GM23338 (cell line): ENCODE data around the gene FAM78A.

Experiments
- CTCF ChIP-seq, 2 experiments: fragments of 200-600 bp in 1 of 2; sonication (generic) in 1 of 2; conservative IDR thresholded peaks; 2 replicates each; pipeline versions ENCODE4 v1.5.1 to v1.6.1; 2016 to 2017; ENCODE audit warnings: antibody characterized with exemption in 2 of 2, low read depth in 2 of 2, mild to moderate bottlenecking in 2 of 2, moderate library complexity in 1 of 2
- ETS1 ChIP-seq: IDR thresholded peaks from 2 replicates; pipeline ENCODE4 v1.6.1; 2016; ENCODE audit warnings: antibody characterized with exemption
- EZH2 ChIP-seq: fragments of 200-600 bp; sonication (generic); IDR thresholded peaks from one replicate; pipeline ENCODE4 v1.8.0; 2017; ENCODE audit warnings: antibody characterized with exemption, mild to moderate bottlenecking, low read depth; ENCODE audit not compliant: unreplicated experiment
- EZH2phosphoT487 ChIP-seq: fragments of 200-600 bp; sonication (generic); IDR thresholded peaks from one replicate; pipeline ENCODE4 v1.8.1; 2018; ENCODE audit warnings: antibody characterized with exemption; ENCODE audit not compliant: unreplicated experiment
- NANOG ChIP-seq: IDR thresholded peaks from 2 replicates; pipeline ENCODE4 v1.6.1; 2016; ENCODE audit warnings: antibody characterized with exemption, borderline replicate concordance
- POLR2AphosphoS5 ChIP-seq: IDR thresholded peaks from 2 replicates; pipeline ENCODE4 v1.6.1; 2016; ENCODE audit warnings: antibody characterized with exemption, low read depth
- REST ChIP-seq: IDR thresholded peaks from one replicate; pipeline ENCODE4 v1.6.1; 2018; ENCODE audit warnings: antibody characterized with exemption; ENCODE audit not compliant: unreplicated experiment
- ZNF114 ChIP-seq: fragments of 250-450 bp; sonication (Bioruptor Pico); IDR thresholded peaks from 2 replicates; pipeline ENCODE4 v1.5.0; 2020; ENCODE audit warnings: mild to moderate bottlenecking, moderate library complexity

GRCh38 chr9:131270171-131271015, 5.9 kb downstream of the FAM78A start:
- TF ChIP-seq CTCF (conservative IDR thresholded peaks at IDR 0.05; ENCODE audit: low read depth in 2 of 2), result no peak
- TF ChIP-seq REST, result no peak
- no peak for TF ChIP-seq ETS1
- no peak for TF ChIP-seq ZNF114 (CRISPR knock-in tag)
- TF ChIP-seq NANOG, result no peak
- no peak for TF ChIP-seq POLR2AphosphoS5
- TF ChIP-seq EZH2, result no peak
- no peak for TF ChIP-seq EZH2phosphoT487
